Loucy (cell line): ENCODE measurements around the gene DLGAP1.

Experiments used
- H2AFZ ChIP-seq: fragments of 200-600 bp; sonication (generic); 2 replicates; pipeline ENCODE4 v1.6.0; 2016; ENCODE audit warnings: antibody characterized with exemption, mild to moderate bottlenecking, low read length, moderate library complexity
- H3F3A ChIP-seq: fragments of 200-600 bp; 2 replicates; pipeline ENCODE4 v1.6.0; 2016; ENCODE audit warnings: antibody characterized with exemption, low read depth, mild to moderate bottlenecking
- H3K27me3 ChIP-seq: fragments of 200-600 bp; sonication (generic); 2 replicates; pipeline ENCODE4 v1.6.1; 2014; ENCODE audit warnings: low read length, mild to moderate bottlenecking; ENCODE audit not compliant: insufficient read depth, poor library complexity, severe bottlenecking
- H3K36me3 ChIP-seq: fragments of 200-600 bp; sonication (generic); 2 replicates; pipeline ENCODE4 v1.6.1; 2016; ENCODE audit warnings: low read length; ENCODE audit not compliant: insufficient read depth
- H3K4me1 ChIP-seq: fragments of 200-600 bp; sonication (generic); 2 replicates; pipeline ENCODE4 v1.5.1; 2014; ENCODE audit warnings: low read length, mild to moderate bottlenecking; ENCODE audit not compliant: insufficient read depth, poor library complexity, severe bottlenecking
- H3K4me2 ChIP-seq: fragments of 200-600 bp; sonication (generic); 2 replicates; pipeline ENCODE4 v1.6.0; 2014; ENCODE audit warnings: antibody characterized with exemption, low read length, low read depth, mild to moderate bottlenecking; ENCODE audit not compliant: poor library complexity, severe bottlenecking
- H3K4me3 ChIP-seq: fragments of 200-600 bp; sonication (generic); 2 replicates; pipeline ENCODE4 v1.5.1; 2014; ENCODE audit warnings: low read length, mild to moderate bottlenecking, mixed read lengths; ENCODE audit not compliant: poor library complexity, severe bottlenecking
- H3K79me2 ChIP-seq: fragments of 200-600 bp; sonication (generic); 2 replicates; pipeline ENCODE4 v1.6.1; 2014; ENCODE audit warnings: low read length; ENCODE audit not compliant: insufficient read depth
- H3K9ac ChIP-seq: fragments of 200-600 bp; sonication (generic); 2 replicates; pipeline ENCODE4 v1.6.0; 2014; ENCODE audit warnings: mild to moderate bottlenecking, low read depth, low read length, moderate library complexity; ENCODE audit not compliant: poor library complexity, severe bottlenecking
- H3K9me2 ChIP-seq: fragments of 200-600 bp; sonication (generic); replicated peaks from 2 replicates; pipeline ENCODE4 v1.6.1; 2016; ENCODE audit warnings: low read depth, low read length, mixed read lengths
- H3K9me3 ChIP-seq: fragments of 200-600 bp; sonication (generic); 2 replicates; pipeline ENCODE4 v1.6.1; 2014; ENCODE audit warnings: mild to moderate bottlenecking, antibody characterized with exemption, low read length, low read depth; ENCODE audit not compliant: insufficient read depth
- H4K20me1 ChIP-seq: fragments of 200-600 bp; sonication (generic); 2 replicates; pipeline ENCODE4 v1.6.0; 2014; ENCODE audit warnings: antibody characterized with exemption, low read length, mild to moderate bottlenecking; ENCODE audit not compliant: insufficient read depth, poor library complexity, severe bottlenecking
- EZH2phosphoT487 ChIP-seq: fragments of 200-600 bp; IDR thresholded peaks from 2 replicates; pipeline ENCODE4 v1.6.1; 2018; ENCODE audit warnings: antibody characterized with exemption, mild to moderate bottlenecking, moderate library complexity, borderline replicate concordance
- TF ChIP-seq, protein P1 (sequence below): fragments of 200-600 bp; sonication (generic); conservative IDR thresholded peaks from 2 replicates; pipeline ENCODE4 v1.5.1; 2014; ENCODE audit warnings: mild to moderate bottlenecking, antibody characterized with exemption, low read length

DLGAP1 gene

DNA sequence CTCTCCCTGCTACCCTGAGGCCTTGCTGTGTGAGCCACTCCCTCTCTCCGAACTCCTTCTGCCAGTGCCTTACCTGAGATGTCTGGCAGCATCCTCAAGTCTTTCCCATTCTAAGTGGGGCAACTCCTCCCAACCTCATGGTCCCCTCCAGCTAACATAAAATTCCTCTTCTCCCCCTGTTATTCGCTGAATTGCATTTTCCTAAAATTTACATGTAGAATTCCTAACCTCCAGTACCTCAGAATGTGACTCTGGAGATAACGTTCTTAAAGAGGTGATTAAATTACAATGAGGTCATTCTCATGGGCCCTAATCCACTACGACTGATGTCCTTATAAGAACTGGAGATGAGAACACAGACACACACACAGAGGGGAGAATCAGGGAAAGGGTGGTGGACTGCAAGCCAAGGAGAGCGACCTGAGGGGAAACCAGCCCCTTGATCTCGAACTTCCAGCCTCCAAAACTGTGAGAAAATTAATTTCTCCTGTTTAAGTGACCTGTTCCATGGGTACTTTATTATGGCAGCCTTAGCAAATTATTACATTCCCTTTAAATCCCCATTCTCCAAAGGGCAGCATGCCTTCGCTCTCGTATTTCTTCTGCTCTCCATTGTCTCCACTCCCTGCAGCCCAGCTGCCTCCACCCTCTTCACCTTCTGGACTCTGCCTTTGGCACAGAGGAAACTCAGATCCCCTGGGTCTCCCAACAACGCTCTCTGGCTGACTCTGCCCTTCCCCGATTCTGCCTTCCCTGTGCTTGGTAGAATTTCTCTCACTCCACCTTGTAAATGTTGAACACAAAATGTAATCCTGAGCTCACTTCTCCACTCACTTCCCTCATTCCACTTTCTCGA lies 934.6 kb downstream of the DLGAP1 start:
- H3F3A ChIP-seq, result no peaks in the 10 kb centered on the region
- no peak overlapping the region for H2AFZ ChIP-seq
- no peak overlapping the region for H3K4me2 ChIP-seq
- TF ChIP-seq, protein P1, sequence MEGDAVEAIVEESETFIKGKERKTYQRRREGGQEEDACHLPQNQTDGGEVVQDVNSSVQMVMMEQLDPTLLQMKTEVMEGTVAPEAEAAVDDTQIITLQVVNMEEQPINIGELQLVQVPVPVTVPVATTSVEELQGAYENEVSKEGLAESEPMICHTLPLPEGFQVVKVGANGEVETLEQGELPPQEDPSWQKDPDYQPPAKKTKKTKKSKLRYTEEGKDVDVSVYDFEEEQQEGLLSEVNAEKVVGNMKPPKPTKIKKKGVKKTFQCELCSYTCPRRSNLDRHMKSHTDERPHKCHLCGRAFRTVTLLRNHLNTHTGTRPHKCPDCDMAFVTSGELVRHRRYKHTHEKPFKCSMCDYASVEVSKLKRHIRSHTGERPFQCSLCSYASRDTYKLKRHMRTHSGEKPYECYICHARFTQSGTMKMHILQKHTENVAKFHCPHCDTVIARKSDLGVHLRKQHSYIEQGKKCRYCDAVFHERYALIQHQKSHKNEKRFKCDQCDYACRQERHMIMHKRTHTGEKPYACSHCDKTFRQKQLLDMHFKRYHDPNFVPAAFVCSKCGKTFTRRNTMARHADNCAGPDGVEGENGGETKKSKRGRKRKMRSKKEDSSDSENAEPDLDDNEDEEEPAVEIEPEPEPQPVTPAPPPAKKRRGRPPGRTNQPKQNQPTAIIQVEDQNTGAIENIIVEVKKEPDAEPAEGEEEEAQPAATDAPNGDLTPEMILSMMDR, result no peak
- TF ChIP-seq EZH2phosphoT487, result no peak
- no peaks in the 10 kb centered on the region for H3K9me3 ChIP-seq
- no peaks in the 10 kb centered on the region for H3K79me2 ChIP-seq
- no peaks in the 10 kb centered on the region for H3K27me3 ChIP-seq
- no peak overlapping the region for H3K9ac ChIP-seq
- H3K4me3 ChIP-seq, result no peak overlapping the region
- no peaks in the 10 kb centered on the region for H3K9me2 ChIP-seq
- no peaks in the 10 kb centered on the region for H3K36me3 ChIP-seq
- H3K4me1 ChIP-seq, result no peaks in the 10 kb centered on the region
- H4K20me1 ChIP-seq, result no peaks in the 10 kb centered on the region

DNA sequence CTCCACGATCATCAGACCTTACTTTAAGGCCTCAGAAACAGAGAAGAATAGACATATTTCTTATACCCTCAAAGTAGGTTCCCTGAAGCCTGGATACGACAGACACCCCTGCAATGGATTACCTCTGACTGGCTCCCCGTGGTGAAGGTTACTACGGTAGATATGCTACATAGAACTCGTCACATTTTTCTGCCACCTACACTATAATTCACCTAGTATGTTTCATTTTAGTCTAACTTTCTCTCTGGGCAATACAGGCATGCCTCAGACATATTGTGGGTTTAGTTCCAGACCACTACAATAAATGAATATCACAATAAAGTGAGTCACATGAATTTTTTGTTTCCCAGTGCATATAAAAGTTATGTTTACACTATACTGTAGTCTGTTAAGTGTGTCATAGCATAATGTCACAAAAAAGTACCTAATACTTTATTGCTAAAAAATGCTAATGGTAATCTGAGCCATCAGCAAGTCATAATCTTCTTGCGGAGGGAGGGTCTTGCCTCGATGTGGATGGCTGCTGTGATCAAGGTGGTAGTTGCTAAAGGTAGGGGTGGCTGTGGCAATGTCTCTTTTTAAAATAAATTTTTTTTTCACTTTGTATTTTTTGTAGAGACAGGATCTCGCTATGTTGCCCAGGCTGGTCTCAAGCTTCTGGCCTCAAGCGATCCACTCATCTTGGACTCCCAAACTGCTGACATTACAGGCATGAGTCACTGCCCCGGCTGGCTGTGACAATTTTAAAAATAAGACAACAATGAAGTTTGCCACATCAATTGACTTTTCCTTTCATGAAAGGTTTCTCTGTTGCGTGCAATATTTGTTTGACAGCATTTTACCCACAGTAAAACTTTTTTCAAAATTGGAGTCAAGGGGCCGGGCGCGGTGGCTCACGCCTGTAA lies 940.5 kb downstream of the DLGAP1 start:
- Histone ChIP-seq H3K9me3 (no peaks in the 10 kb centered on the region), H4K20me1 (no peaks in the 10 kb centered on the region), H3K9me2 (no peaks in the 10 kb centered on the region), H3K4me2 (no peak overlapping the region), H3F3A (no peaks in the 10 kb centered on the region), H2AFZ (no peak overlapping the region), H3K36me3 (no peaks in the 10 kb centered on the region), H3K27me3 (no peaks in the 10 kb centered on the region), H3K4me3 (no peak overlapping the region), H3K9ac (no peak overlapping the region), H3K4me1 (peaks cover 4% of the 10 kb centered on the region), H3K79me2 (no peaks in the 10 kb centered on the region)
- no peak for TF ChIP-seq EZH2phosphoT487
- TF ChIP-seq, protein P1, result no peak

DNA sequence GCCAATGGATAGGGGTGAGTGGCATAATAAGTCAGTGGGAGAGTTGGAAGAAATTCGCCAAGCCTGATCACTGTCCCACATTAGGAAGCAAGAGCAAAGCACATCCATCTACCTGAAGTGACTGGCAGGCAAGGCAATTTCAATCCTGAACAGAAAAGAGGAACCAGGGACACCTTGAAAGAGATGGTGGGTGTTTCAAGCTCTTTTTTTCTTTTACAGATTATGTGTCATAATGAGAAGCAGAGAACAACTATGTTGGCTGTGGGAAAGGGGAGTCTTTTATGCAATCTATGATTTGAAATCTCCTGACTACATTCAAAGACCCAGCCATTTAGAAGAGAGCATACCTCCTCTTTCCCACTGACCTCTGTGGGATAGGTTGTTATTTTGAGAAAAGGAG lies 941.6 kb downstream of the DLGAP1 start:
- TF ChIP-seq EZH2phosphoT487, result no peak
- H3K36me3 ChIP-seq, result no peaks in the 10 kb centered on the region
- H2AFZ ChIP-seq, result no peak overlapping the region
- H4K20me1 ChIP-seq, result no peaks in the 10 kb centered on the region
- H3K9me2 ChIP-seq, result no peaks in the 10 kb centered on the region
- no peaks in the 10 kb centered on the region for H3K79me2 ChIP-seq
- no peak overlapping the region for H3K4me3 ChIP-seq
- H3K4me1 ChIP-seq, result peaks cover 4% of the 10 kb centered on the region
- no peaks in the 10 kb centered on the region for H3K27me3 ChIP-seq
- H3K9me3 ChIP-seq, result no peaks in the 10 kb centered on the region
- no peak overlapping the region for H3K9ac ChIP-seq
- H3F3A ChIP-seq, result no peaks in the 10 kb centered on the region
- no peak overlapping the region for H3K4me2 ChIP-seq
